RWPE2 (cell line): ENCODE measurements around the gene MICALL2.

Experiments
- ATAC-seq: fragments of 200-7000 bp; cut with Tn5 transposase; 3 replicates; pipeline ENCODE4 v1.9.1; 2021; ENCODE audit warnings: low read depth
- DNase-seq: peaks from one replicate; pipeline ENCODE4 v3.0.0-alpha.2; 2020; ENCODE audit warnings: low spot score
- H3K27ac ChIP-seq: fragments of 450-650 bp; 2 replicates; pipeline ENCODE4 v1.5.1; 2017; ENCODE audit warnings: mild to moderate bottlenecking; ENCODE audit not compliant: poor library complexity, severe bottlenecking
- H3K27me3 ChIP-seq: fragments of 250-450 bp; sonication (Bioruptor Pico); 2 replicates; pipeline ENCODE4 v1.5.1; 2021; ENCODE audit warnings: mild to moderate bottlenecking, moderate library complexity; ENCODE audit not compliant: insufficient read depth, poor library complexity, severe bottlenecking
- H3K36me3 ChIP-seq: fragments of 250-450 bp; sonication (Bioruptor Pico); 2 replicates; pipeline ENCODE4 v1.5.1; 2020; ENCODE audit warnings: low read depth, mild to moderate bottlenecking, moderate library complexity
- H3K4me1 ChIP-seq: fragments of 250-450 bp; sonication (Bioruptor Pico); 2 replicates; pipeline ENCODE4 v1.5.1; 2021; ENCODE audit warnings: mild to moderate bottlenecking, moderate library complexity; ENCODE audit not compliant: insufficient read depth, poor library complexity, severe bottlenecking
- H3K4me3 ChIP-seq: fragments of 250-450 bp; sonication (Bioruptor Pico); 2 replicates; pipeline ENCODE4 v1.5.1; 2021; ENCODE audit warnings: mild to moderate bottlenecking, moderate library complexity; ENCODE audit not compliant: severe bottlenecking
- H3K9me3 ChIP-seq: fragments of 250-450 bp; sonication (Bioruptor Pico); 2 replicates; pipeline ENCODE4 v1.5.1; 2021; ENCODE audit warnings: mild to moderate bottlenecking, moderate library complexity; ENCODE audit not compliant: severe bottlenecking
- CTCF ChIP-seq: fragments of 450-650 bp; IDR thresholded peaks from one replicate; pipeline ENCODE4 v1.5.1; 2017; ENCODE audit warnings: mild to moderate bottlenecking, moderate library complexity; ENCODE audit not compliant: poor library complexity, severe bottlenecking

MICALL2 gene

GRCh38 chr7:1422512-1423263 lies 36.6 kb downstream of the MICALL2 start:
- Histone ChIP-seq H3K4me1 (no peaks in the 10 kb centered on the region), H3K27ac (no peak overlapping the region), H3K9me3 (no peaks in the 10 kb centered on the region), H3K36me3 (no peaks in the 10 kb centered on the region), H3K4me3 (no peak overlapping the region), H3K27me3 (peaks cover 14% of the 10 kb centered on the region)
- ATAC-seq (no peak; the same call in 2 of the 3 replicates), DNase-seq (no peak)
- TF ChIP-seq CTCF, result no peak

- Histone ChIP-seq H3K36me3 (no peaks in the 10 kb centered on the region), H3K27me3 (peaks cover 14% of the 10 kb centered on the region), H3K27ac (no peak overlapping the region), H3K9me3 (no peaks in the 10 kb centered on the region), H3K4me1 (no peaks in the 10 kb centered on the region), H3K4me3 (no peak overlapping the region)
- ATAC-seq, result no peak
- TF ChIP-seq CTCF, result no peak
- DNase-seq, result no peak
Measured at GRCh38 chr7:1421946-1422345, 37.3 kb downstream of the MICALL2 start.

- DNase-seq (no peak), ATAC-seq (no peak)
- no peak for TF ChIP-seq CTCF
- H3K4me3 ChIP-seq, result no peak overlapping the region
- H3K27ac ChIP-seq, result no peak overlapping the region
- no peaks in the 10 kb centered on the region for H3K36me3 ChIP-seq
- H3K9me3 ChIP-seq, result no peaks in the 10 kb centered on the region
- H3K4me1 ChIP-seq, result no peaks in the 10 kb centered on the region
- H3K27me3 ChIP-seq, result peaks cover 14% of the 10 kb centered on the region
Measured at GRCh38 chr7:1421020-1421790, 38.1 kb downstream of the MICALL2 start.

- DNase-seq (no peak), ATAC-seq (peak; percentile 19; the same call in 1 of the 3 replicates)
- no peaks in the 10 kb centered on the region for H3K36me3 ChIP-seq
- no peak overlapping the region for H3K27ac ChIP-seq
- no peak for TF ChIP-seq CTCF
- peaks cover 14% of the 10 kb centered on the region for H3K27me3 ChIP-seq
- no peaks in the 10 kb centered on the region for H3K4me1 ChIP-seq
- H3K9me3 ChIP-seq, result no peaks in the 10 kb centered on the region
- H3K4me3 ChIP-seq, result no peak overlapping the region
Measured at GRCh38 chr7:1419688-1420087, 39.6 kb downstream of the MICALL2 start.

- Histone ChIP-seq H3K9me3 (no peaks in the 10 kb centered on the region), H3K4me3 (no peak overlapping the region), H3K27me3 (peaks cover 13% of the 10 kb centered on the region), H3K27ac (no peak overlapping the region), H3K4me1 (no peaks in the 10 kb centered on the region), H3K36me3 (no peaks in the 10 kb centered on the region)
- no peak for ATAC-seq
- no peak for DNase-seq
- TF ChIP-seq CTCF, result no peak
Measured at GRCh38 chr7:1419310-1419634, 40.0 kb downstream of the MICALL2 start.
